GM23248 (cell line): Measurements from ENCODE around the gene HIC1. TPM values are rescaled to one million over a fixed set of nuclear protein-coding genes. Genes with fewer than 3 reads are reported as not detected.

Experiments used
- DNase-seq: peaks from one replicate; pipeline ENCODE4 v3.0.0-alpha.2; 2015
- H2AFZ ChIP-seq: fragments of 200-600 bp; sonication (generic); 2 replicates; pipeline ENCODE4 v1.6.1; 2016; ENCODE audit warnings: antibody characterized with exemption
- H3F3A ChIP-seq: fragments of 200-600 bp; sonication (generic); 2 replicates; pipeline ENCODE4 v1.6.1; 2016; ENCODE audit warnings: mild to moderate bottlenecking, antibody characterized with exemption, mixed run types; ENCODE audit not compliant: insufficient read depth
- H3K27ac ChIP-seq: fragments of 200-600 bp; sonication (generic); 2 replicates; pipeline ENCODE4 v1.5.1; 2016; ENCODE audit warnings: mild to moderate bottlenecking
- H3K27me3 ChIP-seq: fragments of 200-600 bp; sonication (generic); replicated peaks from 2 replicates; pipeline ENCODE4 v1.6.1; 2016; ENCODE audit warnings: mild to moderate bottlenecking; ENCODE audit not compliant: insufficient read depth
- H3K36me3 ChIP-seq: fragments of 200-600 bp; sonication (generic); 2 replicates; pipeline ENCODE4 v1.6.1; 2016; ENCODE audit warnings: low read depth, mild to moderate bottlenecking
- H3K4me1 ChIP-seq: fragments of 200-600 bp; sonication (generic); 2 replicates; pipeline ENCODE4 v1.6.1; 2016; ENCODE audit warnings: mild to moderate bottlenecking; ENCODE audit not compliant: insufficient read depth
- H3K4me2 ChIP-seq: fragments of 200-600 bp; sonication (generic); one replicate; pipeline ENCODE4 v1.6.1; 2016; ENCODE audit warnings: mild to moderate bottlenecking; ENCODE audit not compliant: unreplicated experiment
- H3K4me3 ChIP-seq: fragments of 200-600 bp; sonication (generic); 2 replicates; pipeline ENCODE4 v1.5.1; 2016; ENCODE audit warnings: mild to moderate bottlenecking
- H3K79me2 ChIP-seq: fragments of 200-600 bp; sonication (generic); 2 replicates; pipeline ENCODE4 v1.6.1; 2016; ENCODE audit warnings: mild to moderate bottlenecking; ENCODE audit not compliant: insufficient read depth
- H3K9ac ChIP-seq: fragments of 200-600 bp; sonication (generic); 2 replicates; pipeline ENCODE4 v1.6.1; 2016; ENCODE audit warnings: mild to moderate bottlenecking
- H3K9me2 ChIP-seq: fragments of 200-600 bp; sonication (generic); 2 replicates; pipeline ENCODE4 v1.6.1; 2016; ENCODE audit warnings: mixed run types, mild to moderate bottlenecking, moderate library complexity; ENCODE audit not compliant: insufficient read depth
- H3K9me3 ChIP-seq: fragments of 200-600 bp; sonication (generic); one replicate; pipeline ENCODE4 v1.6.1; 2017; ENCODE audit warnings: low read depth
- H4K20me1 ChIP-seq: fragments of 200-600 bp; sonication (generic); 2 replicates; pipeline ENCODE4 v1.6.0; 2016; ENCODE audit not compliant: insufficient read depth
- EZH2 ChIP-seq: fragments of 200-600 bp; sonication (generic); IDR thresholded peaks from 2 replicates; pipeline ENCODE4 v1.6.1; 2018; ENCODE audit warnings: antibody characterized with exemption, mild to moderate bottlenecking; ENCODE audit not compliant: insufficient read depth, poor library complexity, severe bottlenecking
- EZH2phosphoT487 ChIP-seq: fragments of 200-600 bp; sonication (generic); IDR thresholded peaks from 2 replicates; pipeline ENCODE4 v1.6.1; 2018; ENCODE audit warnings: antibody characterized with exemption, moderate library complexity, mild to moderate bottlenecking, low read depth; ENCODE audit not compliant: insufficient read depth
- WGBS, 2 experiments: methylation state at CpG; one replicate each; pipeline ENCODE4 v1.1.6; 2015 to 2017; ENCODE audit warnings: low lambda C conversion rate in 2 of 2, low coverage in 1 of 2; ENCODE audit errors: missing lambda C conversion rate in 2 of 2; 5-methylcytosine and 5-hydroxymethylcytosine counted together
- in situ Hi-C: fragments of 300-500 bp; cut with MboI; formaldehyde crosslinking; loops from 2 replicates; pipeline ENCODE4 v1.15.0; 2020
- polyA plus RNA-seq: library from polyadenylated mRNA; unstranded; fragments of >200 nt; fragmentation: Nextera tagmentation; extraction: Ambion mirVana; gene quantifications from 2 replicates; pipeline ENCODE4 v1.2.1, GENCODE V29; 2016
- total RNA-seq: library from RNA; depleted of rRNA; stranded (reverse); fragments of >200 nt; shearing (Covaris generic); gene quantifications from 2 replicates; pipeline ENCODE4 v1.2.3, GENCODE V29; 2014

HIC1 gene
- total and polyA plus RNA-seq, 2 experiments from 2014 or later, result 1.6 to 35.0 TPM

GRCh38 chr17:2083613-2084035 is 28.7 kb downstream of the HIC1 start:
- Histone ChIP-seq H3K4me3 (no peak overlapping the region), H3K36me3 (peaks cover 1% of the 10 kb centered on the region; the same call in 1 of the 2 replicates), H3K9me2 (no peaks in the 10 kb centered on the region), H3F3A (peaks cover 46% of the 10 kb centered on the region), H3K4me1 (peaks cover 55% of the 10 kb centered on the region), H4K20me1 (no peaks in the 10 kb centered on the region), H3K27me3 (no peaks in the 10 kb centered on the region), H3K27ac (peak overlapping the region; percentile 96), H3K9me3 (no peaks in the 10 kb centered on the region), H2AFZ (no peak overlapping the region), H3K79me2 (no peaks in the 10 kb centered on the region), H3K4me2 (no peak overlapping the region), H3K9ac (peak overlapping the region; percentile 81)
- 48 to 52% methylated on average over 7 of the region's 7 CpGs for WGBS, 2 experiments
- in situ Hi-C loops, result loop anchor here (10.0 kb wide), 1 partner anchor 151 kb away; no protein-coding TSS in a partner anchor
- no peak for DNase-seq
- TF ChIP-seq EZH2 (no peak), EZH2phosphoT487 (no peak)

- Histone ChIP-seq H3F3A (peaks cover 48% of the 10 kb centered on the region), H3K4me3 (0 out of 2 replicates have a peak overlapping the region, but pooled peaks have one; percentile 1), H3K79me2 (no peaks in the 10 kb centered on the region), H3K27me3 (no peaks in the 10 kb centered on the region), H3K9me2 (no peaks in the 10 kb centered on the region), H4K20me1 (no peaks in the 10 kb centered on the region), H3K4me1 (peaks cover 61% of the 10 kb centered on the region), H2AFZ (no peak overlapping the region), H3K9ac (peak overlapping the region; percentile 81), H3K27ac (peak overlapping the region; percentile 96), H3K4me2 (peak overlapping the region; percentile 46), H3K36me3 (no peaks in the 10 kb centered on the region), H3K9me3 (no peaks in the 10 kb centered on the region)
- peak; percentile 92 for DNase-seq
- no peak for TF ChIP-seq EZH2
- no peak for TF ChIP-seq EZH2phosphoT487
- WGBS, 2 experiments, result 15 to 21% methylated on average over 8 of the region's 8 CpGs
- in situ Hi-C loops, result loop anchor here (10.0 kb wide), 1 partner anchor 151 kb away; no protein-coding TSS in a partner anchor
These were observed 29.3 kb downstream of the HIC1 start for GRCh38 chr17:2084036-2084765.

- DNase-seq, result peak; percentile 78
- peaks cover 65% of the 10 kb centered on the region for H3K4me1 ChIP-seq
- no peaks in the 10 kb centered on the region for H3K36me3 ChIP-seq
- 10% methylated on average over 13 of the region's 13 CpGs for WGBS, 2 experiments
- no peaks in the 10 kb centered on the region for H3K9me2 ChIP-seq
- H3K27ac ChIP-seq, result peak overlapping the region; percentile 96
- 0 out of 2 replicates have a peak overlapping the region, but pooled peaks have one; percentile 1 for H3K4me3 ChIP-seq
- no peaks in the 10 kb centered on the region for H4K20me1 ChIP-seq
- no peak overlapping the region for H2AFZ ChIP-seq
- H3K79me2 ChIP-seq, result no peaks in the 10 kb centered on the region
- no peaks in the 10 kb centered on the region for H3K9me3 ChIP-seq
- peak overlapping the region; percentile 81 for H3K9ac ChIP-seq
- H3K27me3 ChIP-seq, result no peaks in the 10 kb centered on the region
- in situ Hi-C loops, result loop anchor here (10.0 kb wide), 1 partner anchor 150 kb away; no protein-coding TSS in a partner anchor
- TF ChIP-seq EZH2, result no peak
- TF ChIP-seq EZH2phosphoT487, result no peak
- peak overlapping the region; percentile 46 for H3K4me2 ChIP-seq
- H3F3A ChIP-seq, result peaks cover 56% of the 10 kb centered on the region
These were observed 30.1 kb downstream of the HIC1 start for GRCh38 chr17:2084766-2085647.

GRCh38 chr17:2085648-2085949 is 30.7 kb downstream of the HIC1 start:
- peak overlapping the region; percentile 81 for H3K9ac ChIP-seq
- peaks cover 61% of the 10 kb centered on the region for H3F3A ChIP-seq
- peak; percentile 76 for DNase-seq
- H2AFZ ChIP-seq, result no peak overlapping the region
- TF ChIP-seq EZH2phosphoT487 (no peak), EZH2 (no peak)
- H3K36me3 ChIP-seq, result no peaks in the 10 kb centered on the region
- H3K4me3 ChIP-seq, result no peak overlapping the region
- peaks cover 71% of the 10 kb centered on the region for H3K4me1 ChIP-seq
- no peaks in the 10 kb centered on the region for H4K20me1 ChIP-seq
- no peaks in the 10 kb centered on the region for H3K79me2 ChIP-seq
- in situ Hi-C loops, result loop anchor here (10.0 kb wide), 1 partner anchor 149 kb away; no protein-coding TSS in a partner anchor
- H3K27me3 ChIP-seq, result no peaks in the 10 kb centered on the region
- H3K4me2 ChIP-seq, result no peak overlapping the region
- H3K27ac ChIP-seq, result peak overlapping the region; percentile 96
- 14 to 20% methylated on average over 5 of the region's 5 CpGs for WGBS, 2 experiments
- H3K9me3 ChIP-seq, result no peaks in the 10 kb centered on the region
- H3K9me2 ChIP-seq, result no peaks in the 10 kb centered on the region
